ENCODE measurements around the gene MSRB3. TPM values are rescaled to one million over a fixed set of nuclear protein-coding genes. Genes with fewer than 3 reads are reported as not detected.
"Not testable (repeated sequence)": the region's sequence is repeated elsewhere in the genome, so short reads cannot be mapped to it uniquely, and the experiment has no call there.

MSRB3 gene
- total RNA-seq, 2 donors from 2014 or later, result 146 to 151 TPM

- no peak for ATAC-seq
- DNase-seq, result no peak
- intact Hi-C loops (cut with DNase I), result no loop called here
Measured at GRCh38 chr12:65466911-65467310, 188.4 kb downstream of the MSRB3 start.

- no peak for ATAC-seq
- no peak for DNase-seq
- intact Hi-C loops (cut with DNase I), result no loop called here
Measured at GRCh38 chr12:65470256-65470655, 191.8 kb downstream of the MSRB3 start.

- DNase-seq (no peak), ATAC-seq (no peak)
- intact Hi-C loops (cut with DNase I), result no loop called here
Measured at GRCh38 chr12:65472079-65472478, 193.6 kb downstream of the MSRB3 start.

- ATAC-seq (no peak), DNase-seq (no peak)
- intact Hi-C loops (cut with DNase I), result no loop called here
Measured at GRCh38 chr12:65474831-65475230, 196.3 kb downstream of the MSRB3 start.

GRCh38 chr12:65477721-65478120, 199.2 kb downstream of the MSRB3 start:
- DNase-seq (no peak), ATAC-seq (no peak)
- intact Hi-C loops (cut with DNase I), result no loop called here

- ATAC-seq; DNase-seq; intact Hi-C loops (cut with DNase I): not testable (repeated sequence)
Measured at GRCh38 chr12:65483891-65484516, 205.5 kb downstream of the MSRB3 start.

GRCh38 chr12:65488197-65488596, 209.7 kb downstream of the MSRB3 start:
- intact Hi-C loops (cut with DNase I), result no loop called here

GRCh38 chr12:65490250-65490649, 211.8 kb downstream of the MSRB3 start:
- intact Hi-C loops (cut with DNase I), result no loop called here
- ATAC-seq, result no peak
- DNase-seq, result no peak

More at GRCh38 chr12:65488197-65488596, 209.7 kb downstream of the MSRB3 start:
- ATAC-seq, result no peak
- DNase-seq, result no peak

GRCh38 chr12:65492998-65493912, 214.8 kb downstream of the MSRB3 start:
- ATAC-seq (no peak), DNase-seq (no peak)
- intact Hi-C loops (cut with DNase I), result no loop called here

- no peak for DNase-seq
- intact Hi-C loops (cut with DNase I), result no loop called here
Measured at GRCh38 chr12:65493913-65494245, 215.4 kb downstream of the MSRB3 start.

GRCh38 chr12:65494537-65494936, 216.1 kb downstream of the MSRB3 start:
- DNase-seq (no peak), ATAC-seq (no peak)
- intact Hi-C loops (cut with DNase I), result no loop called here

More at GRCh38 chr12:65493913-65494245, 215.4 kb downstream of the MSRB3 start:
- no peak for ATAC-seq

GRCh38 chr12:65495233-65495632, 216.8 kb downstream of the MSRB3 start:
- intact Hi-C loops (cut with DNase I), result no loop called here
- DNase-seq, result no peak
- peak in 1 of 2 donors; percentile 39 for ATAC-seq

GRCh38 chr12:65496617-65497016, 218.1 kb downstream of the MSRB3 start:
- intact Hi-C loops (cut with DNase I), result no loop called here
- peak; percentile 22 to 84 for ATAC-seq
- peak; percentile 35 for DNase-seq

- ATAC-seq, result peak in 1 of 2 donors; percentile 56
- no peak for DNase-seq
- intact Hi-C loops (cut with DNase I), result no loop called here
Measured at GRCh38 chr12:65497660-65498059, 219.2 kb downstream of the MSRB3 start.

- DNase-seq (no peak), ATAC-seq (no peak)
- intact Hi-C loops (cut with DNase I), result no loop called here
Measured at GRCh38 chr12:65499167-65499566, 220.7 kb downstream of the MSRB3 start.

- DNase-seq (no peak), ATAC-seq (peak in 1 of 2 donors; percentile 35)
- intact Hi-C loops (cut with DNase I), result no loop called here
Measured at GRCh38 chr12:65500091-65500900, 221.8 kb downstream of the MSRB3 start.

- intact Hi-C loops (cut with DNase I), result no loop called here
- peak; percentile 66 to 87 for ATAC-seq
- DNase-seq, result peak; percentile 71
Measured at GRCh38 chr12:65501093-65501621, 222.7 kb downstream of the MSRB3 start.

- ATAC-seq (no peak), DNase-seq (no peak)
- intact Hi-C loops (cut with DNase I), result no loop called here
Measured at GRCh38 chr12:65501935-65502334, 223.5 kb downstream of the MSRB3 start.

- no peak for DNase-seq
- no peak for ATAC-seq
- intact Hi-C loops (cut with DNase I), result no loop called here
Measured at GRCh38 chr12:65504417-65504816, 225.9 kb downstream of the MSRB3 start.

Data from left cardiac atrium (tissue), 4 donors.